HG03064 (cell line): ENCODE results near the gene PSIP1.
A peak's percentile ranks its signal among the peaks of the same experiment; 100 is the strongest.
"Not testable (repeated sequence)": the region's sequence is repeated elsewhere in the genome, so short reads cannot be mapped to it uniquely, and the experiment has no call there.

Source experiments
- ATAC-seq: cut with Tn5 transposase; IDR thresholded peaks from one replicate; pipeline ENCODE4 v1.9.1; 2021; ENCODE audit warnings: low read depth; ENCODE audit not compliant: unreplicated experiment

PSIP1 gene

GRCh38 chr9:15510789-15511575 lies at the start of gene PSIP1:
Gene PSIP1 (minus strand): TSS chr9:15510970. CDS start chr9:15510188, 782 bp downstream.
- peak; percentile 78 for ATAC-seq

GRCh38 chr9:15553528-15553898 lies 42.7 kb upstream of the PSIP1 start:
- ATAC-seq: peak; percentile 16

- peak; percentile 76 for ATAC-seq
Measured at GRCh38 chr9:15552636-15553527, 42.1 kb upstream of the PSIP1 start, which contains the start of gene CCDC171. Gene CCDC171 (plus strand): TSS chr9:15553043. CDS start chr9:15564089, 11,046 bp downstream.

GRCh38 chr9:15549611-15550010 lies 38.8 kb upstream of the PSIP1 start:
- ATAC-seq: no peak

GRCh38 chr9:15543047-15543813 lies 32.5 kb upstream of the PSIP1 start:
- no peak for ATAC-seq

GRCh38 chr9:15542624-15543023 lies 31.9 kb upstream of the PSIP1 start:
- no peak for ATAC-seq

- no peak for ATAC-seq
Measured at GRCh38 chr9:15541872-15542271, 31.1 kb upstream of the PSIP1 start.

GRCh38 chr9:15531380-15531779 lies 20.6 kb upstream of the PSIP1 start:
- ATAC-seq: no peak

- ATAC-seq: peak; percentile 77
Measured at GRCh38 chr9:15529566-15530324, 19.0 kb upstream of the PSIP1 start.

- not testable (repeated sequence) for ATAC-seq
Measured at GRCh38 chr9:15527035-15527434, 16.3 kb upstream of the PSIP1 start.

GRCh38 chr9:15525958-15526357 lies 15.2 kb upstream of the PSIP1 start:
- no peak for ATAC-seq

- ATAC-seq: no peak
Measured at GRCh38 chr9:15524845-15525455, 14.2 kb upstream of the PSIP1 start.

GRCh38 chr9:15522130-15522755 lies 11.5 kb upstream of the PSIP1 start:
- no peak for ATAC-seq

GRCh38 chr9:15521254-15521653 lies 10.5 kb upstream of the PSIP1 start:
- ATAC-seq: no peak

GRCh38 chr9:15519831-15520230 lies 9.1 kb upstream of the PSIP1 start:
- ATAC-seq: no peak

- no peak for ATAC-seq
Measured at GRCh38 chr9:15513335-15513734, 2.6 kb upstream of the PSIP1 start.

- ATAC-seq: no peak
Measured at GRCh38 chr9:15512889-15513288, 2.1 kb upstream of the PSIP1 start.

GRCh38 chr9:15512204-15512603 lies 1.4 kb upstream of the PSIP1 start:
- no peak for ATAC-seq
